ENCODE measurements around the gene AIG1.

The AIG1 gene

DNA sequence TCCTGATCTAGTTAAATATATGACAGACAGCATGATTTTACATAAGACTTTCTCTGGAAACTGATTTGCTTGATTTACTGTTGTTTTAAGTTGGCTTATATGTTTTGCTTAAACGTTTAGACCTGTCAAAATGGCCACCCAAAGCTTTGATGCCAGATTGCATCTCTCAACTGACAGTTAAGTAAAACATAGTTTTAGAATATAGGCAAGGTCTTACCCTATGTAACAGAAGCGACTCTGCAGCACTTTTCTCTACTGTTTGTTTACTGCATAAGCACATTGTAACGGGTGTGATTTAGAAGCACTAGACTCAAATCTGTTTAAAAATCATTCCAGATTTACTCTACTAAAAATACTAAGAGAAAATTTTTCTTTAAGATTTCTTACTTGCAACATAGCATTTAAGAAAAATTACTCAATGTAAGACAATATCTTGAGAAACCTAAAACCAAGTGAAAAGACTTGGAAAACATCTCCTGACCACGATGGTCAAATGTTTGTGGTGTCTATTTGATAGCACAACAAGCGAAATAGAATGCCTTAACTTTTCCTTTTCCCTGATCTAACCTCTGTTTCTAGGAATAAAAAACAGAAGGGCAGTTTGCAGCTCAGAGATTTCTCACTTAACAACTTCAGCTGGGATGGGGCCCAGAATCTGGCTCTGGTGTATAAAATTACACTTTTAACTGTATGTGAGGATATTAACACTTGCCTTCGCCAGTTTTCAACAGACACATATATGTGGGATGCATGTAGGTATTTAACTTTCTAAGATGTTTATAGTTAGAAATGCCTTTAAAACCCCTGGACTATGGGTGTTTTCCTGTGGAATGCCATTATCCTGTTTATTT, 47.4 kb downstream of the AIG1 start:
- H3K36me3 ChIP-seq (ENCODE audit: low read depth) = no peaks in the 10 kb centered on the region; the same call in 1 of the 2 replicates
- TF ChIP-seq, protein P1, sequence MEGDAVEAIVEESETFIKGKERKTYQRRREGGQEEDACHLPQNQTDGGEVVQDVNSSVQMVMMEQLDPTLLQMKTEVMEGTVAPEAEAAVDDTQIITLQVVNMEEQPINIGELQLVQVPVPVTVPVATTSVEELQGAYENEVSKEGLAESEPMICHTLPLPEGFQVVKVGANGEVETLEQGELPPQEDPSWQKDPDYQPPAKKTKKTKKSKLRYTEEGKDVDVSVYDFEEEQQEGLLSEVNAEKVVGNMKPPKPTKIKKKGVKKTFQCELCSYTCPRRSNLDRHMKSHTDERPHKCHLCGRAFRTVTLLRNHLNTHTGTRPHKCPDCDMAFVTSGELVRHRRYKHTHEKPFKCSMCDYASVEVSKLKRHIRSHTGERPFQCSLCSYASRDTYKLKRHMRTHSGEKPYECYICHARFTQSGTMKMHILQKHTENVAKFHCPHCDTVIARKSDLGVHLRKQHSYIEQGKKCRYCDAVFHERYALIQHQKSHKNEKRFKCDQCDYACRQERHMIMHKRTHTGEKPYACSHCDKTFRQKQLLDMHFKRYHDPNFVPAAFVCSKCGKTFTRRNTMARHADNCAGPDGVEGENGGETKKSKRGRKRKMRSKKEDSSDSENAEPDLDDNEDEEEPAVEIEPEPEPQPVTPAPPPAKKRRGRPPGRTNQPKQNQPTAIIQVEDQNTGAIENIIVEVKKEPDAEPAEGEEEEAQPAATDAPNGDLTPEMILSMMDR (IDR thresholded peaks at IDR 0.05; ENCODE audit: poor library complexity, severe bottlenecking) = no peak
- no peak for DNase-seq (ENCODE audit: low spot score)
- ATAC-seq (ENCODE audit: low read depth) = no peak
- no peak overlapping the region for H3K27ac ChIP-seq (ENCODE audit: poor library complexity, severe bottlenecking)
- H3K4me3 ChIP-seq (ENCODE audit: severe bottlenecking) = no peak overlapping the region
- H3K27me3 ChIP-seq (ENCODE audit: insufficient read depth, poor library complexity, severe bottlenecking) = no peaks in the 10 kb centered on the region
- H3K9me3 ChIP-seq (ENCODE audit: severe bottlenecking) = no peaks in the 10 kb centered on the region
- H3K4me1 ChIP-seq (ENCODE audit: insufficient read depth, poor library complexity, severe bottlenecking) = no peaks in the 10 kb centered on the region

DNA sequence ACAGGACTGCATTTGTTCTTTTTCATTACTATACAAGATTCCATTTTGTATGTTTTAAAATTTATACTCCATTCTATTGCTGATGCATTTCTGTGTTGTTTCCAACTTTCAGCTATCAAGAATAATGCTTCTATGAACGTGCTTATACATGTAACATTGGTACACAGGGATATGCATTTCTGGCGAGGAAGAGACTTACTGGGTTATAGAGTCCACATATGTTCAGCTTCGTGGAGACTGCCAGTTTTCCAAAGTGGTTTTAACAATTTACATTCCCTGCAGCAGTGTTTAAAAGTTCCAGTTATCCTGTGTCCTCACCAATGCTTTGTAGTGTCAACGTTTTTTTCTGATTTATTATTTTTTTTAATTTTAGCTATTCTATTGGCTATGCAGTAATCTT, 48.5 kb downstream of the AIG1 start:
- H3K4me3 ChIP-seq (ENCODE audit: severe bottlenecking) = no peak overlapping the region
- TF ChIP-seq, protein P1 (IDR thresholded peaks at IDR 0.05; ENCODE audit: poor library complexity, severe bottlenecking) = no peak
- DNase-seq (ENCODE audit: low spot score) (no peak), ATAC-seq (ENCODE audit: low read depth) (no peak)
- H3K9me3 ChIP-seq (ENCODE audit: severe bottlenecking) = no peaks in the 10 kb centered on the region
- H3K36me3 ChIP-seq (ENCODE audit: low read depth) = no peaks in the 10 kb centered on the region; the same call in 1 of the 2 replicates
- no peak overlapping the region for H3K27ac ChIP-seq (ENCODE audit: poor library complexity, severe bottlenecking)
- H3K27me3 ChIP-seq (ENCODE audit: insufficient read depth, poor library complexity, severe bottlenecking) = no peaks in the 10 kb centered on the region
- H3K4me1 ChIP-seq (ENCODE audit: insufficient read depth, poor library complexity, severe bottlenecking) = no peaks in the 10 kb centered on the region

DNA sequence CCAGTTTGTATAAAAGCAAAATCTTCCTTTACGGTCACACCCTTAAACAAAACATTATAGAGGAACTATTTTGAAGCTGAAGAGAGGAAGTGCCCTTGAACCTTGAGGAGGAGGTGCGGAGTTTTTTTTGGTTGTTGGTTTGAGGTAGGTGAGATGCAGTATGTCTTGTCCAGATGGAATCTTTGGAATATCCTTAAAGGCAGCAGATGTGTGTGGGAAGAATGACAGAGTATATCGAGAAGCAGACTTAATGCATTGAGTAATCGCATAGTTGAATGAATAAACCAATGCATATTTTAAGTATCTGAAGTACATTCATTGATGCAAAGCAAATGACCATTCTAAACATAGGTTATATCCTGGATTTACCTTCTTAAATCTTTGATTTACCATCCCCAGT, 49.9 kb downstream of the AIG1 start:
- Histone ChIP-seq H3K4me1 (ENCODE audit: insufficient read depth, poor library complexity, severe bottlenecking) (no peaks in the 10 kb centered on the region), H3K9me3 (ENCODE audit: severe bottlenecking) (no peaks in the 10 kb centered on the region), H3K36me3 (ENCODE audit: low read depth) (no peaks in the 10 kb centered on the region; the same call in none of the 2 replicates), H3K4me3 (ENCODE audit: severe bottlenecking) (no peak overlapping the region), H3K27me3 (ENCODE audit: insufficient read depth, poor library complexity, severe bottlenecking) (no peaks in the 10 kb centered on the region), H3K27ac (ENCODE audit: poor library complexity, severe bottlenecking) (no peak overlapping the region)
- TF ChIP-seq, protein P1 (IDR thresholded peaks at IDR 0.05; ENCODE audit: poor library complexity, severe bottlenecking) = no peak
- ATAC-seq (ENCODE audit: low read depth) = no peak
- no peak for DNase-seq (ENCODE audit: low spot score)

DNA sequence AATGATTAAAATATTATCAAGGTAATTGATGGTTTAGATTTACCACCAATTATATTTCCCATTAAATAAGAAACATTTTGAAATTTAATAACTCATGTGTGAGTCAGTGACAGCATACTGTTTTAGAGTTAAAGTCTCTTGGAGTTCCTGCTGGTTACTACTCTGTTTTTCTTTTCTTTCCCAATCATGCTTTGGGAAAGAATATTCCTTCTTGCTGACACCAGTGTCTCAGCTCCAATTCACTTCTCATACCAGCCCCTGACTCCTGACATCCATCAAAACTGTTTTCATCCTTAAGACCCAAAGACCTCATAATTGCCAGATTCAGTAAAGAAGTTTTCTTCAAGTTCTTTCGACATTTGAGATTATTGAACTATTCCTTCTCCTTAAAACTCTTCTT, 50.3 kb downstream of the AIG1 start:
- Histone ChIP-seq H3K27me3 (ENCODE audit: insufficient read depth, poor library complexity, severe bottlenecking) (no peaks in the 10 kb centered on the region), H3K36me3 (ENCODE audit: low read depth) (no peaks in the 10 kb centered on the region; the same call in none of the 2 replicates), H3K4me1 (ENCODE audit: insufficient read depth, poor library complexity, severe bottlenecking) (no peaks in the 10 kb centered on the region), H3K4me3 (ENCODE audit: severe bottlenecking) (no peak overlapping the region), H3K9me3 (ENCODE audit: severe bottlenecking) (no peaks in the 10 kb centered on the region), H3K27ac (ENCODE audit: poor library complexity, severe bottlenecking) (no peak overlapping the region)
- DNase-seq (ENCODE audit: low spot score) (no peak), ATAC-seq (ENCODE audit: low read depth) (no peak)
- TF ChIP-seq, protein P1 (IDR thresholded peaks at IDR 0.05; ENCODE audit: poor library complexity, severe bottlenecking) = no peak

DNA sequence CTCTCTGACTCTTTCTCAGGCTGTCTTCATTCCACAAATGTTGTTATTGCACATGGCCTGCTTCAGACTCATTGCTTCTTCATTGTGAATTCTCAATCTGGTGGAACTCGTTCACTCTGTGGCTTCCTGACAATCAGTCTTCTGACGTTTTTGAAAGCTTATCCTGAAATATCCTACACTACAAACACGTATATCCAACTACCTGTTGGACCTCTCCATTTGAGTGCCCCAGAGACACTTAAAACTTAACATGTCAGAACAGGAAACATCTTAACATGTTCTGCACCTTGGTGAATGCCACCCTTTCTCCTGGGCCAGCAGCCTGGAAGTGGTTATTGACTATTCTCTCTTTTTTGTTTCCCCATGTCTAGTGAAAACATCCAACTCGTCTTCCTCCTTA, 50.8 kb downstream of the AIG1 start:
- ATAC-seq (ENCODE audit: low read depth) = no peak
- H3K36me3 ChIP-seq (ENCODE audit: low read depth) = no peaks in the 10 kb centered on the region; the same call in none of the 2 replicates

More for the DNA sequence above, 50.8 kb downstream of the AIG1 start:
- TF ChIP-seq, protein P1 (IDR thresholded peaks at IDR 0.05; ENCODE audit: poor library complexity, severe bottlenecking) = no peak
- Histone ChIP-seq H3K4me1 (ENCODE audit: insufficient read depth, poor library complexity, severe bottlenecking) (no peaks in the 10 kb centered on the region), H3K27ac (ENCODE audit: poor library complexity, severe bottlenecking) (no peak overlapping the region), H3K9me3 (ENCODE audit: severe bottlenecking) (no peaks in the 10 kb centered on the region), H3K27me3 (ENCODE audit: insufficient read depth, poor library complexity, severe bottlenecking) (no peaks in the 10 kb centered on the region), H3K4me3 (ENCODE audit: severe bottlenecking) (no peak overlapping the region)
- no peak for DNase-seq (ENCODE audit: low spot score)

Measured in RWPE2 (cell line).